ENCODE measurements around the gene ARHGAP24. TPM values are rescaled to one million over a fixed set of nuclear protein-coding genes. Genes with fewer than 3 reads are reported as not detected.

Gene ARHGAP24
- total and polyA plus RNA-seq, 2 donors from 2014 or later = 78.1 to 94.7 TPM

DNA sequence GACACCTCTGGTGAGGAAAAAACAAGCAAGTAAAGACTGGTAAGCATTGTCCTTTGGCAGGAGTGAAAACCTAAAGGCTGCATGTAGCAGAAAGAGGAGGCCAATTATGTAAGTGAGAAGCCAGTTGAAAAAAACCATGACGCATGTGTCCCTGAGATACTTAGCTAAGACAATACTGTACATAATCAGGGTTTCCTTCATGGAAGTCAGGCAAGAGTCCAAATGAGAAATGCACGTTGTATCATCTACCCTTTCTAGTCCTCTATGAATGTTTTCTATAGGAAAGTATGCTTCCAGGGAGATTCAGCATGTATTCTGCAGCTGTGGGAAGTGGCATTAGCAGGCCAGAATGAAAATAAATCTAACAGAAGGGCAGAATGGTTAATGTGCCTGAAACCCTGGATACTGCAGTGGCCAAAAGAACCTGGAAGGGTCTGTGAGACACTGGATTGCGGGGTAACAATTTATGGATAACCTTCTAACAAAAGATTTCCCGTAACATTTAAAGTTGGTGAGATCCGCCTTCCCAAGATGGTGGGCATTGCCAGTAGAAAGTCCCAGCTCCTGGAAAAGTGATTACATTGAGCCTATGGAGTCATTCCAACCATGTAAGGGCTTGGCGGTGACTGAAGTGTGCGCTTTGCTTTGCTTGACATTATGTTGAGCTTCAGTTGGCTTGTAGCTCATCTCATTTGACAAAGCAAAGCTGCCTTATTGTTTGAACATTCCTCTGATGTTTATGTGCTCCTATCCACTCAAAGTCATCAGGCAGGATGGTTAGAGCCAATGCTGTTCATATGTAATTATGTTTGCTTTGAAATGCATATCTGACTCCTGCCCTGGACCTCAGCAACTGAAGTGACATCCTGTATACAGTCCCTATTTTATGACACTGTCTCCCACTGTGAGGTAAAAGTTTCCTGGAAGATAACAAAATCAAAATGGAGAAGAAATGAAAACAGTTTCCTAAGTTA lies 200.4 kb downstream of the ARHGAP24 start:
- intact Hi-C loops (cut with DNase I) = no loop called here
- H3K4me1 ChIP-seq (ENCODE audit: control insufficient read depth in 2 of 3, insufficient read depth in 2 of 3, low read depth in 1 of 3, low read length in 3 of 3) = no peaks in the 10 kb centered on the region
- TF ChIP-seq, protein P1, sequence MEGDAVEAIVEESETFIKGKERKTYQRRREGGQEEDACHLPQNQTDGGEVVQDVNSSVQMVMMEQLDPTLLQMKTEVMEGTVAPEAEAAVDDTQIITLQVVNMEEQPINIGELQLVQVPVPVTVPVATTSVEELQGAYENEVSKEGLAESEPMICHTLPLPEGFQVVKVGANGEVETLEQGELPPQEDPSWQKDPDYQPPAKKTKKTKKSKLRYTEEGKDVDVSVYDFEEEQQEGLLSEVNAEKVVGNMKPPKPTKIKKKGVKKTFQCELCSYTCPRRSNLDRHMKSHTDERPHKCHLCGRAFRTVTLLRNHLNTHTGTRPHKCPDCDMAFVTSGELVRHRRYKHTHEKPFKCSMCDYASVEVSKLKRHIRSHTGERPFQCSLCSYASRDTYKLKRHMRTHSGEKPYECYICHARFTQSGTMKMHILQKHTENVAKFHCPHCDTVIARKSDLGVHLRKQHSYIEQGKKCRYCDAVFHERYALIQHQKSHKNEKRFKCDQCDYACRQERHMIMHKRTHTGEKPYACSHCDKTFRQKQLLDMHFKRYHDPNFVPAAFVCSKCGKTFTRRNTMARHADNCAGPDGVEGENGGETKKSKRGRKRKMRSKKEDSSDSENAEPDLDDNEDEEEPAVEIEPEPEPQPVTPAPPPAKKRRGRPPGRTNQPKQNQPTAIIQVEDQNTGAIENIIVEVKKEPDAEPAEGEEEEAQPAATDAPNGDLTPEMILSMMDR (IDR thresholded peaks at IDR 0.05; ENCODE audit: borderline replicate concordance, extremely low read depth, insufficient read depth) = no peak
- no peak overlapping the region for H3K9ac ChIP-seq (ENCODE audit: low read length in 3 of 3)
- no peaks in the 10 kb centered on the region for H3K9me3 ChIP-seq (ENCODE audit: control insufficient read depth in 2 of 3, insufficient read depth in 1 of 3, low read length in 3 of 3)
- no peak overlapping the region for H3K4me3 ChIP-seq (ENCODE audit: low read length in 3 of 3)
- DNase-seq (no peak), FAIRE-seq (no peak)
- no peak overlapping the region for H3K27ac ChIP-seq (ENCODE audit: low read depth in 2 of 2, low read length in 2 of 2)
- H3K27me3 ChIP-seq (ENCODE audit: control insufficient read depth, insufficient read depth, low read length) = no peaks in the 10 kb centered on the region
- H3K36me3 ChIP-seq (ENCODE audit: control insufficient read depth in 2 of 3, insufficient read depth in 3 of 3, low read length in 3 of 3) = no peaks in the 10 kb centered on the region

DNA sequence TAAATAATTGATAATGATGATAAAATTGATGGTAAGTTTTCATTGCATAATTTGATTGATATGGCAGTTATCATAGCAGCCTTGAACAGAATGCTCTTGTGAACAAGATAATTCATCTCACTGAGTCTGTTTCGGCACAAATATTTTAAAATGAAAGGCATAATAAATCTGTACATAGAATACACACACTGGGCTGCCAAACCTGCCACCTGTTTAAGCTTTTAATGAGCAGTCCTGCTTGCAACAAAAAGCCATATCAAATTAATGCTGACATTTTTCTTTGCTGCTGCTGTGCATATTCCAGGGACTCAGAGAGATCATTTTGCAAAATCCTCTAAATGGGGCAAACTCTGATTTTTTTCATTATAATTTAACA lies 201.1 kb downstream of the ARHGAP24 start:
- Histone ChIP-seq H3K4me1 (ENCODE audit: control insufficient read depth in 2 of 3, insufficient read depth in 2 of 3, low read depth in 1 of 3, low read length in 3 of 3) (no peaks in the 10 kb centered on the region), H3K36me3 (ENCODE audit: control insufficient read depth in 2 of 3, insufficient read depth in 3 of 3, low read length in 3 of 3) (no peaks in the 10 kb centered on the region), H3K27me3 (ENCODE audit: control insufficient read depth, insufficient read depth, low read length) (no peaks in the 10 kb centered on the region), H3K9ac (ENCODE audit: low read length in 3 of 3) (no peak overlapping the region), H3K9me3 (ENCODE audit: control insufficient read depth in 2 of 3, insufficient read depth in 1 of 3, low read length in 3 of 3) (no peaks in the 10 kb centered on the region), H3K4me3 (ENCODE audit: low read length in 3 of 3) (no peak overlapping the region), H3K27ac (ENCODE audit: low read depth in 2 of 2, low read length in 2 of 2) (no peak overlapping the region)
- intact Hi-C loops (cut with DNase I) = no loop called here
- TF ChIP-seq, protein P1 (IDR thresholded peaks at IDR 0.05; ENCODE audit: borderline replicate concordance, extremely low read depth, insufficient read depth) = no peak
- FAIRE-seq (no peak), DNase-seq (no peak)

DNA sequence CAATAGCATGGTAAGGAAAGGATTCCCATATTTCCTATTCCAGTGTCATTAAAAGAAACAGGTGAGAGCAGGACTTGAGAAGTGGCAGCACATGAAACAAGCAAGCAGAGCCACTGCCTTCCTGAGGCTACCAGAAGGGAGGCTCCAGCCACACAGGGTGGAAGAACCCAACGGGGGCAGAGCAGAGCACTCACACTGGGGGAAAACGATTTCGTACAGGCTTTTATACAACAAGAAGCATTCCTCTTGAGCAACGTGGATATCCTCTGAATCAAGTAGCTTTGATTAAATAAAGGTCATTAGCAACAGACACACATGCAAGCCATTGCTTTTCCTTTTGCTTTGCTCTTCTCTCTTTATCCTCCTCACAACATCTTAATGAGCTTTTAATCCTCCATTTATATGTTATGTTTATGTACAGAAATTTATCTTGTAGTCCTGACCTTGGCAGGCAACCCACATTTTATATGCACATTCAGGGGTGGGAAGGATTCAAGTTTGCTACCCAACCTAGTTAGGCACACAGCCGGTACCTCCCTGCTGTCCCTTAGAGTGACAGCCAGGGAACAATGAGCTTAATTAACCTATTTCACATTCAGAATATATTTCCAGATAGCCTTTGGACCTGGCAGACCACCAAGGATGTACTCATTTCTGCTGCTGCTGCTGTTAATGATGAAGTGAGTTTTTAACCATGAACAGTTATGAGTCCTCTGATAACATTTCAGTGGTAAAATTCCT lies 202.1 kb downstream of the ARHGAP24 start:
- TF ChIP-seq, protein P1 (IDR thresholded peaks at IDR 0.05; ENCODE audit: borderline replicate concordance, extremely low read depth, insufficient read depth) = no peak
- H3K9me3 ChIP-seq (ENCODE audit: control insufficient read depth in 2 of 3, insufficient read depth in 1 of 3, low read length in 3 of 3) = no peaks in the 10 kb centered on the region
- FAIRE-seq = no peak
- no peaks in the 10 kb centered on the region for H3K36me3 ChIP-seq (ENCODE audit: control insufficient read depth in 2 of 3, insufficient read depth in 3 of 3, low read length in 3 of 3)
- no peak overlapping the region for H3K9ac ChIP-seq (ENCODE audit: low read length in 3 of 3)
- H3K27me3 ChIP-seq (ENCODE audit: control insufficient read depth, insufficient read depth, low read length) = no peaks in the 10 kb centered on the region
- no peaks in the 10 kb centered on the region for H3K4me1 ChIP-seq (ENCODE audit: control insufficient read depth in 2 of 3, insufficient read depth in 2 of 3, low read depth in 1 of 3, low read length in 3 of 3)
- H3K4me3 ChIP-seq (ENCODE audit: low read length in 3 of 3) = no peak overlapping the region
- intact Hi-C loops (cut with DNase I) = no loop called here
- peak in 1 of 5 donors; percentile 35 for DNase-seq
- H3K27ac ChIP-seq (ENCODE audit: low read depth in 2 of 2, low read length in 2 of 2) = no peak overlapping the region
